GM23338 (cell line): ENCODE data around the gene NID2. TPM values are rescaled to one million over a fixed set of nuclear protein-coding genes. Genes with fewer than 3 reads are reported as not detected.

Experiments used
- polyA plus RNA-seq: library from polyadenylated mRNA; unstranded; fragments of >200 nt; fragmentation: Nextera tagmentation; extraction: Ambion mirVana; gene quantifications from 2 replicates; pipeline ENCODE4 v1.2.1, GENCODE V29; 2016
- total RNA-seq: library from RNA; depleted of rRNA; stranded (reverse); fragments of >200 nt; shearing (Covaris generic); gene quantifications from 2 replicates; pipeline ENCODE4 v1.2.3, GENCODE V29; 2014; rRNA removed

The NID2 gene
- total and polyA plus RNA-seq, 2 experiments from 2014 or later = 4.3 to 10.4 TPM

Other genes with a start within 250 kb of the NID2 start
- 14.8 and 19.0 TPM in 2 replicates for gene GNG2, start 208.4 kb downstream of the NID2 start, total RNA-seq
- gene GNG2, start 208.4 kb downstream of the NID2 start, polyA plus RNA-seq = 8.2 and 9.9 TPM in 2 replicates
- gene RTRAF, start 79.5 kb downstream of the NID2 start, total RNA-seq = 150 and 184 TPM in 2 replicates
- gene RTRAF, start 79.5 kb downstream of the NID2 start, polyA plus RNA-seq = 715 and 729 TPM in 2 replicates
- 0.23 TPM in 1 of 2 replicates, not detected in the other for gene PTGDR, start 198.6 kb upstream of the NID2 start, total RNA-seq
- 0.06 TPM in 1 of 2 replicates, not detected in the other for gene PTGDR, start 198.6 kb upstream of the NID2 start, polyA plus RNA-seq
- 1.2 and 1.3 TPM in 2 replicates for gene PTGER2, start 245.3 kb upstream of the NID2 start, total RNA-seq
- gene PTGER2, start 245.3 kb upstream of the NID2 start, polyA plus RNA-seq = 1.3 and 1.9 TPM in 2 replicates